ENCODE data around the gene C2orf42. TPM values are rescaled to one million over a fixed set of nuclear protein-coding genes. Genes with fewer than 3 reads are reported as not detected.

Gene C2orf42
- total RNA-seq, 1 experiment from 2014 or later: 17.1 TPM

- H3K9me2 ChIP-seq (replicated peaks; ENCODE audit: low read length): no peaks in the 10 kb centered on the region
- no peaks in the 10 kb centered on the region for H3K79me2 ChIP-seq (ENCODE audit: low read length)
- POLR2A ChIA-PET (ENCODE audit: unreplicated experiment): no interaction called here
- intact Hi-C loops (cut with micrococcal nuclease): no loop called here
- TF ChIP-seq CTCF (conservative IDR thresholded peaks at IDR 0.05; ENCODE audit: low read depth, low read length) (no peak), EZH2phosphoT487 (IDR thresholded peaks at IDR 0.05; ENCODE audit: borderline replicate concordance, low read length) (no peak), EZH2 (IDR thresholded peaks at IDR 0.05; ENCODE audit: low read length, unreplicated experiment) (no peak)
- ATAC-seq (no peak), DNase-seq (no peak)
- CTCF ChIA-PET: no interaction called here
- H4K20me1 ChIP-seq (ENCODE audit: low read length): no peaks in the 10 kb centered on the region
- H3F3A ChIP-seq (ENCODE audit: low read length, unreplicated experiment): no peaks in the 10 kb centered on the region
- H3K4me1 ChIP-seq (ENCODE audit: insufficient read depth, low read length): no peaks in the 10 kb centered on the region
- no peaks in the 10 kb centered on the region for H3K36me3 ChIP-seq (ENCODE audit: low read depth, low read length)
- no peak overlapping the region for H3K4me3 ChIP-seq (ENCODE audit: low read length)
- no peaks in the 10 kb centered on the region for H3K27me3 ChIP-seq (ENCODE audit: low read length)
- no TSS peak for BruUV-seq (replicated peaks)
- H3K4me2 ChIP-seq (ENCODE audit: low read length): no peak overlapping the region
- H3K9ac ChIP-seq (ENCODE audit: low read length): no peak overlapping the region
- no peak overlapping the region for H3K27ac ChIP-seq (ENCODE audit: low read length)
- H3K9me3 ChIP-seq (ENCODE audit: low read length): no peaks in the 10 kb centered on the region
- no peak overlapping the region for H2AFZ ChIP-seq (ENCODE audit: low read length)
Measured at GRCh38 chr2:70199320-70199864, 8.6 kb upstream of the C2orf42 start.

- no peaks in the 10 kb centered on the region for H3K9me2 ChIP-seq (replicated peaks; ENCODE audit: low read length)
- peak overlapping the region; percentile 4; the same call in 1 of the 2 replicates for H3K27ac ChIP-seq (ENCODE audit: low read length)
- intact Hi-C loops (cut with micrococcal nuclease): loop anchor here (5.0 kb wide), 1 partner anchor 55 kb away; the partner anchor contains the start of gene TIA1
- no peak for TF ChIP-seq EZH2 (IDR thresholded peaks at IDR 0.05; ENCODE audit: low read length, unreplicated experiment)
- TF ChIP-seq EZH2phosphoT487 (IDR thresholded peaks at IDR 0.05; ENCODE audit: borderline replicate concordance, low read length): no peak
- no peak for TF ChIP-seq CTCF (conservative IDR thresholded peaks at IDR 0.05; ENCODE audit: low read depth, low read length)
- BruUV-seq (replicated peaks): no TSS peak
- H3K4me2 ChIP-seq (ENCODE audit: low read length): peak overlapping the region; percentile 30
- no peak overlapping the region for H3K9ac ChIP-seq (ENCODE audit: low read length)
- H3K4me1 ChIP-seq (ENCODE audit: insufficient read depth, low read length): peaks cover 15% of the 10 kb centered on the region
- no peaks in the 10 kb centered on the region for H3F3A ChIP-seq (ENCODE audit: low read length, unreplicated experiment)
- H3K27me3 ChIP-seq (ENCODE audit: low read length): no peaks in the 10 kb centered on the region
- H2AFZ ChIP-seq (ENCODE audit: low read length): peak overlapping the region; percentile 30; the same call in 1 of the 2 replicates
- POLR2A ChIA-PET (ENCODE audit: unreplicated experiment): no interaction called here
- CTCF ChIA-PET: no interaction called here
- H4K20me1 ChIP-seq (ENCODE audit: low read length): no peaks in the 10 kb centered on the region
- ATAC-seq: no peak; the same call in 1 of the 2 replicates
- no peak overlapping the region for H3K4me3 ChIP-seq (ENCODE audit: low read length)
- peaks cover 15% of the 10 kb centered on the region for H3K79me2 ChIP-seq (ENCODE audit: low read length)
- peak; percentile 60 for DNase-seq
- no peaks in the 10 kb centered on the region for H3K36me3 ChIP-seq (ENCODE audit: low read depth, low read length)
- no peaks in the 10 kb centered on the region for H3K9me3 ChIP-seq (ENCODE audit: low read length)
Measured at GRCh38 chr2:70192516-70192915, 1.7 kb upstream of the C2orf42 start.

- no peaks in the 10 kb centered on the region for H4K20me1 ChIP-seq (ENCODE audit: low read length)
- peak overlapping the region; percentile 85 for H3K4me2 ChIP-seq (ENCODE audit: low read length)
- no peaks in the 10 kb centered on the region for H3K36me3 ChIP-seq (ENCODE audit: low read depth, low read length)
- DNase-seq: no peak
- H3K27me3 ChIP-seq (ENCODE audit: low read length): no peaks in the 10 kb centered on the region
- H3K9ac ChIP-seq (ENCODE audit: low read length): peak overlapping the region; percentile 83; the same call in 1 of the 2 replicates
- peak overlapping the region; percentile 77; the same call in 1 of the 2 replicates for H3K27ac ChIP-seq (ENCODE audit: low read length)
- peak overlapping the region; percentile 79 for H3K4me3 ChIP-seq (ENCODE audit: low read length)
- ChIA-PET POLR2A (ENCODE audit: unreplicated experiment) (interaction anchor here (0.5 to 1.1 kb wide), 6 partner anchors 10 to 102 kb away, joined by 3 to 5 read pairs (median 4); partner anchors contain the start of gene SNRPG), CTCF (interaction anchor here (0.6 to 1.0 kb wide), 3 partner anchors 49 to 276 kb away, joined by 3 to 10 read pairs (median 4); partner anchors contain the start of gene MXD1)
- H3K4me1 ChIP-seq (ENCODE audit: insufficient read depth, low read length): peaks cover 15% of the 10 kb centered on the region
- H3K9me2 ChIP-seq (replicated peaks; ENCODE audit: low read length): no peaks in the 10 kb centered on the region
- H3K79me2 ChIP-seq (ENCODE audit: low read length): peaks cover 15% of the 10 kb centered on the region
- TSS peak; percentile 96 for BruUV-seq (replicated peaks)
- ATAC-seq: no peak
- TF ChIP-seq EZH2 (IDR thresholded peaks at IDR 0.05; ENCODE audit: low read length, unreplicated experiment): no peak
- H3K9me3 ChIP-seq (ENCODE audit: low read length): no peaks in the 10 kb centered on the region
- H2AFZ ChIP-seq (ENCODE audit: low read length): peak overlapping the region; percentile 74
- intact Hi-C loops (cut with micrococcal nuclease): loop anchor here (5.0 kb wide), 1 partner anchor 56 kb away; the partner anchor contains the start of gene TIA1
- H3F3A ChIP-seq (ENCODE audit: low read length, unreplicated experiment): no peaks in the 10 kb centered on the region
Measured at GRCh38 chr2:70191244-70191735, 471 bp upstream of the C2orf42 start.
